Liver (tissue), 9 donors: ENCODE measurements around the gene TOR1A. TPM values are rescaled to one million over a fixed set of nuclear protein-coding genes. Genes with fewer than 3 reads are reported as not detected.
"Not testable (repeated sequence)": the region's sequence is repeated elsewhere in the genome, so short reads cannot be mapped to it uniquely, and the experiment has no call there.

Experiments used
- DNase-seq: peaks from one replicate; pipeline ENCODE4 v3.0.0-alpha.2; 2017; ENCODE audit warnings: low spot score
- H3K27ac ChIP-seq, 2 donors: one replicate each; pipeline ENCODE4 v1.7.0; 2013; ENCODE audit warnings: inconsistent platforms in 2 of 2, low read length in 2 of 2, control low read depth in 1 of 2, low read depth in 1 of 2, mild to moderate bottlenecking in 1 of 2
- H3K27me3 ChIP-seq, 4 donors: one replicate each; pipeline versions ENCODE4 v1.6.1 to v1.7.0; 2013; ENCODE audit warnings: low read length in 3 of 4, inconsistent platforms in 1 of 4, mild to moderate bottlenecking in 1 of 4, moderate library complexity in 1 of 4; ENCODE audit not compliant: control insufficient read depth in 4 of 4, insufficient read depth in 4 of 4
- H3K36me3 ChIP-seq, 4 donors: one replicate each; pipeline versions ENCODE4 v1.6.1 to v1.7.0; 2013; ENCODE audit warnings: low read length in 3 of 4, mild to moderate bottlenecking in 3 of 4, low read depth in 1 of 4, moderate library complexity in 1 of 4; ENCODE audit not compliant: control insufficient read depth in 4 of 4, insufficient read depth in 3 of 4
- H3K4me1 ChIP-seq, 4 donors: one replicate each; pipeline versions ENCODE4 v1.6.1 to v1.7.0; 2013; ENCODE audit warnings: low read length in 3 of 4, mild to moderate bottlenecking in 3 of 4, moderate library complexity in 1 of 4; ENCODE audit not compliant: control insufficient read depth in 4 of 4, insufficient read depth in 4 of 4
- H3K4me3 ChIP-seq, 3 donors: one replicate each; pipeline versions ENCODE4 v1.6.1 to v1.7.0; 2013; ENCODE audit warnings: low read length in 3 of 3, control low read depth in 1 of 3, low read depth in 1 of 3, mild to moderate bottlenecking in 1 of 3
- H3K9ac ChIP-seq, 2 donors: one replicate each; pipeline ENCODE4 v1.7.0; 2013; ENCODE audit warnings: low read length in 2 of 2, mild to moderate bottlenecking in 2 of 2, moderate library complexity in 2 of 2, control low read depth in 1 of 2, low read depth in 1 of 2
- H3K9me3 ChIP-seq, 4 donors: one replicate each; pipeline versions ENCODE4 v1.6.1 to v1.7.0; 2013; ENCODE audit warnings: low read length in 3 of 4; ENCODE audit not compliant: control insufficient read depth in 4 of 4
- CTCF ChIP-seq: fragments of 150-350 bp; IDR thresholded peaks from 2 replicates; pipeline ENCODE4 v1.5.1; 2017; ENCODE audit warnings: improper control_type of control experiment, low read depth, low read length; ENCODE audit not compliant: missing input control
- EGR1 ChIP-seq, 2 donors: IDR thresholded peaks; 2 replicates each; pipeline ENCODE4 v1.6.1; 2016 to 2018; ENCODE audit warnings: antibody characterized with exemption in 2 of 2, low read depth in 2 of 2
- FOXA1 ChIP-seq: IDR thresholded peaks from 2 replicates; pipeline ENCODE4 v1.6.1; 2016; ENCODE audit warnings: antibody characterized with exemption
- FOXA2 ChIP-seq: IDR thresholded peaks from 2 replicates; pipeline ENCODE4 v1.6.1; 2016; ENCODE audit warnings: antibody characterized with exemption
- GABPA ChIP-seq, 2 donors: IDR thresholded peaks in 1 of 2; conservative IDR thresholded peaks in 1 of 2; 2 replicates each; pipeline ENCODE4 v1.6.1; 2016; ENCODE audit warnings: antibody characterized with exemption in 2 of 2, mild to moderate bottlenecking in 1 of 2, moderate library complexity in 1 of 2
- HNF4A ChIP-seq, 2 donors: conservative IDR thresholded peaks; 2 replicates each; pipeline ENCODE4 v1.6.1; 2016; ENCODE audit warnings: antibody characterized with exemption in 2 of 2, mild to moderate bottlenecking in 2 of 2
- HNF4G ChIP-seq: IDR thresholded peaks from 2 replicates; pipeline ENCODE4 v1.6.1; 2016; ENCODE audit warnings: antibody characterized with exemption
- JUND ChIP-seq, 2 donors: IDR thresholded peaks; 2 replicates each; pipeline ENCODE4 v1.6.1; 2016; ENCODE audit warnings: antibody characterized with exemption in 2 of 2
- MAX ChIP-seq: IDR thresholded peaks from 2 replicates; pipeline ENCODE4 v1.6.1; 2016; ENCODE audit warnings: antibody characterized with exemption
- NR2F2 ChIP-seq: IDR thresholded peaks from 2 replicates; pipeline ENCODE4 v1.6.1; 2016; ENCODE audit warnings: antibody characterized with exemption
- RAD21 ChIP-seq, 2 donors: IDR thresholded peaks; 2 replicates each; pipeline ENCODE4 v1.6.1; 2016; ENCODE audit warnings: antibody characterized with exemption in 2 of 2, mild to moderate bottlenecking in 2 of 2
- RXRA ChIP-seq, 2 donors: IDR thresholded peaks; 2 replicates each; pipeline ENCODE4 v1.6.1; 2017 to 2018; ENCODE audit warnings: antibody characterized with exemption in 2 of 2, mild to moderate bottlenecking in 1 of 2
- SP1 ChIP-seq: IDR thresholded peaks from 2 replicates; pipeline ENCODE4 v1.6.1; 2018; ENCODE audit warnings: antibody characterized with exemption, mild to moderate bottlenecking
- TAF1 ChIP-seq: conservative IDR thresholded peaks from 2 replicates; pipeline ENCODE4 v1.6.1; 2016; ENCODE audit warnings: antibody characterized with exemption, mild to moderate bottlenecking
- YY1 ChIP-seq: IDR thresholded peaks from 2 replicates; pipeline ENCODE4 v1.6.1; 2016; ENCODE audit warnings: antibody characterized with exemption, mild to moderate bottlenecking
- whole genome bisulfite sequencing: extraction: QIAGEN DNeasy Blood & Tissue Kit; methylation state at CpG from one replicate; pipeline ENCODE4 v1.1.7; 2013; 5-methylcytosine and 5-hydroxymethylcytosine counted together
- polyA plus RNA-seq, 2 donors: library from polyadenylated mRNA; stranded (reverse) in 1 of 2; unstranded in 1 of 2; fragments of 200-250 nt in 1 of 2; fragments of >200 nt in 1 of 2; fragmentation: Nextera tagmentation in 1 of 2; extraction: Ambion mirVana in 1 of 2; gene quantifications; one replicate each; pipeline versions ENCODE4 v1.2.1 to v1.2.3, GENCODE V29; 2013 to 2015
- total RNA-seq, 2 donors: library from RNA; depleted of rRNA; stranded (reverse); fragments of >200 nt; gene quantifications; one replicate each; pipeline ENCODE4 v1.2.3, GENCODE V29; 2014
- TF ChIP-seq, protein P1 (sequence below): IDR thresholded peaks from 2 replicates; pipeline ENCODE4 v1.6.1; 2016; ENCODE audit warnings: antibody characterized with exemption
- TF ChIP-seq, protein P2 (sequence below): IDR thresholded peaks from 2 replicates; pipeline ENCODE4 v1.6.1; 2016; ENCODE audit warnings: antibody characterized with exemption, mild to moderate bottlenecking
- TF ChIP-seq, protein P3 (sequence below): IDR thresholded peaks from 2 replicates; pipeline ENCODE4 v1.6.1; 2016; ENCODE audit warnings: antibody characterized with exemption
- donor health status: healthy.
- donor health status: healthy.
- donor health status: healthy.
- donor health status: healthy.
- donor health status: healthy.

Gene TOR1A
- total and polyA plus RNA-seq, 4 donors: 18.3 to 34.0 (median 29.8) TPM

- Histone ChIP-seq H3K4me1 (no peaks in the 10 kb centered on the region), H3K27ac (no peak overlapping the region), H3K4me3 (no peak overlapping the region), H3K36me3 (no peaks in the 10 kb centered on the region), H3K9me3 (no peaks in the 10 kb centered on the region), H3K9ac (no peak overlapping the region), H3K27me3 (no peaks in the 10 kb centered on the region)
- TF ChIP-seq CTCF: no peak
- no peak for TF ChIP-seq RAD21 (IDR thresholded peaks at IDR 0.05)
- no peak for TF ChIP-seq FOXA1
- TF ChIP-seq, protein P1, sequence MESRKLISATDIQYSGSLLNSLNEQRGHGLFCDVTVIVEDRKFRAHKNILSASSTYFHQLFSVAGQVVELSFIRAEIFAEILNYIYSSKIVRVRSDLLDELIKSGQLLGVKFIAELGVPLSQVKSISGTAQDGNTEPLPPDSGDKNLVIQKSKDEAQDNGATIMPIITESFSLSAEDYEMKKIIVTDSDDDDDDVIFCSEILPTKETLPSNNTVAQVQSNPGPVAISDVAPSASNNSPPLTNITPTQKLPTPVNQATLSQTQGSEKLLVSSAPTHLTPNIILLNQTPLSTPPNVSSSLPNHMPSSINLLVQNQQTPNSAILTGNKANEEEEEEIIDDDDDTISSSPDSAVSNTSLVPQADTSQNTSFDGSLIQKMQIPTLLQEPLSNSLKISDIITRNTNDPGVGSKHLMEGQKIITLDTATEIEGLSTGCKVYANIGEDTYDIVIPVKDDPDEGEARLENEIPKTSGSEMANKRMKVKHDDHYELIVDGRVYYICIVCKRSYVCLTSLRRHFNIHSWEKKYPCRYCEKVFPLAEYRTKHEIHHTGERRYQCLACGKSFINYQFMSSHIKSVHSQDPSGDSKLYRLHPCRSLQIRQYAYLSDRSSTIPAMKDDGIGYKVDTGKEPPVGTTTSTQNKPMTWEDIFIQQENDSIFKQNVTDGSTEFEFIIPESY: no peak
- TF ChIP-seq, protein P2, sequence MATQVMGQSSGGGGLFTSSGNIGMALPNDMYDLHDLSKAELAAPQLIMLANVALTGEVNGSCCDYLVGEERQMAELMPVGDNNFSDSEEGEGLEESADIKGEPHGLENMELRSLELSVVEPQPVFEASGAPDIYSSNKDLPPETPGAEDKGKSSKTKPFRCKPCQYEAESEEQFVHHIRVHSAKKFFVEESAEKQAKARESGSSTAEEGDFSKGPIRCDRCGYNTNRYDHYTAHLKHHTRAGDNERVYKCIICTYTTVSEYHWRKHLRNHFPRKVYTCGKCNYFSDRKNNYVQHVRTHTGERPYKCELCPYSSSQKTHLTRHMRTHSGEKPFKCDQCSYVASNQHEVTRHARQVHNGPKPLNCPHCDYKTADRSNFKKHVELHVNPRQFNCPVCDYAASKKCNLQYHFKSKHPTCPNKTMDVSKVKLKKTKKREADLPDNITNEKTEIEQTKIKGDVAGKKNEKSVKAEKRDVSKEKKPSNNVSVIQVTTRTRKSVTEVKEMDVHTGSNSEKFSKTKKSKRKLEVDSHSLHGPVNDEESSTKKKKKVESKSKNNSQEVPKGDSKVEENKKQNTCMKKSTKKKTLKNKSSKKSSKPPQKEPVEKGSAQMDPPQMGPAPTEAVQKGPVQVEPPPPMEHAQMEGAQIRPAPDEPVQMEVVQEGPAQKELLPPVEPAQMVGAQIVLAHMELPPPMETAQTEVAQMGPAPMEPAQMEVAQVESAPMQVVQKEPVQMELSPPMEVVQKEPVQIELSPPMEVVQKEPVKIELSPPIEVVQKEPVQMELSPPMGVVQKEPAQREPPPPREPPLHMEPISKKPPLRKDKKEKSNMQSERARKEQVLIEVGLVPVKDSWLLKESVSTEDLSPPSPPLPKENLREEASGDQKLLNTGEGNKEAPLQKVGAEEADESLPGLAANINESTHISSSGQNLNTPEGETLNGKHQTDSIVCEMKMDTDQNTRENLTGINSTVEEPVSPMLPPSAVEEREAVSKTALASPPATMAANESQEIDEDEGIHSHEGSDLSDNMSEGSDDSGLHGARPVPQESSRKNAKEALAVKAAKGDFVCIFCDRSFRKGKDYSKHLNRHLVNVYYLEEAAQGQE: no peak
- TF ChIP-seq NR2F2: no peak
- no peak for TF ChIP-seq HNF4G
- TF ChIP-seq HNF4A (conservative IDR thresholded peaks at IDR 0.05): no peak
- TF ChIP-seq, protein P3, sequence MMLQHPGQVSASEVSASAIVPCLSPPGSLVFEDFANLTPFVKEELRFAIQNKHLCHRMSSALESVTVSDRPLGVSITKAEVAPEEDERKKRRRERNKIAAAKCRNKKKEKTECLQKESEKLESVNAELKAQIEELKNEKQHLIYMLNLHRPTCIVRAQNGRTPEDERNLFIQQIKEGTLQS: no peak
- TF ChIP-seq YY1: no peak
- TF ChIP-seq RXRA (IDR thresholded peaks at IDR 0.05): no peak
- TF ChIP-seq GABPA (IDR thresholded peaks at IDR 0.05 in 1 of 2, conservative IDR thresholded peaks at IDR 0.05 in 1 of 2): no peak
- TF ChIP-seq SP1: no peak
- TF ChIP-seq TAF1: no peak
- TF ChIP-seq MAX: no peak
- TF ChIP-seq JUND (IDR thresholded peaks at IDR 0.05): no peak
- no peak for TF ChIP-seq EGR1 (IDR thresholded peaks at IDR 0.05; ENCODE audit: low read depth in 2 of 2)
- TF ChIP-seq FOXA2: no peak
- DNase-seq: no peak
- WGBS: 70% methylated on average over 10 of the region's 10 CpGs
Observed at GRCh38 chr9:129786481-129786880, 37.5 kb downstream of the TOR1A start.

GRCh38 chr9:129785866-129786265, 38.1 kb downstream of the TOR1A start:
- no peak overlapping the region for H3K9ac ChIP-seq
- H3K27me3 ChIP-seq: no peaks in the 10 kb centered on the region
- H3K4me1 ChIP-seq: no peaks in the 10 kb centered on the region
- no peak overlapping the region for H3K4me3 ChIP-seq
- no peak overlapping the region for H3K27ac ChIP-seq
- H3K36me3 ChIP-seq: no peaks in the 10 kb centered on the region
- TF ChIP-seq JUND (IDR thresholded peaks at IDR 0.05): no peak
- TF ChIP-seq EGR1 (IDR thresholded peaks at IDR 0.05; ENCODE audit: low read depth in 2 of 2): no peak
- TF ChIP-seq, protein P3: no peak
- TF ChIP-seq RXRA (IDR thresholded peaks at IDR 0.05): no peak
- TF ChIP-seq HNF4A (conservative IDR thresholded peaks at IDR 0.05): no peak
- TF ChIP-seq, protein P2: no peak
- no peak for TF ChIP-seq TAF1
- no peak for TF ChIP-seq SP1
- no peak for TF ChIP-seq FOXA2
- WGBS: 81% methylated on average over 1 of the region's 1 CpG
- no peak for DNase-seq
- no peaks in the 10 kb centered on the region for H3K9me3 ChIP-seq

DNA sequence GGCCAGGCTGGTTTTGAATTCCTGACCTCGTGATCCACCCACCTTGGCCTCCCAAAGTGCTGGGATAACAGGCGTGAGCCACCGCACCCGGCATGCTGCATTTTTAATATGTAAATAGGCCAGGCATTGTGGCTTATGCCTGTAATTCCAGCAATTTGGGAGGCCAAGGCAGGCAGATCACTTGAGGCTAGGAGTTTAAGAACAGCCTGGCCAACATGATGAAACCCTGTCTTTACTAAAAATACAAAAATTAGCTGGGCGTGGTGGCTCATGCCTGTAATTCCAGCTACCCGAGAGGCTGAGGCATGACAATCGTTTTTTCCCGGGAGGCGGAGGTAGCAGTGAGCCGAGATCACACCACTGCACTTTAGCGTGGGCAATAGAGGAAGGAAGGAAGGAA, 39.0 kb downstream of the TOR1A start:
- 71% methylated on average over 11 of the region's 11 CpGs for WGBS

More for the DNA sequence above, 39.0 kb downstream of the TOR1A start:
- H3K27me3 ChIP-seq, H3K9me3 ChIP-seq, H3K27ac ChIP-seq, H3K9ac ChIP-seq, H3K4me3 ChIP-seq, H3K4me1 ChIP-seq, H3K36me3 ChIP-seq, DNase-seq: not testable (repeated sequence)
